ENCODE data around the gene FGD2. TPM values are rescaled to one million over a fixed set of nuclear protein-coding genes. Genes with fewer than 3 reads are reported as not detected.

Gene FGD2
- total RNA-seq, 2 experiments from 2014 or later: 1.2 TPM

- peak in 1 of 14 experiments; percentile 34 for DNase-seq
- Mint-ChIP-seq H3K4me1 (ENCODE audit: low read depth) (peaks cover 49% of the 10 kb centered on the region), H3K9me3 (no peaks in the 10 kb centered on the region), H3K36me3 (ENCODE audit: low read depth) (no peaks in the 10 kb centered on the region), H3K4me3 (no peak overlapping the region), H3K27me3 (no peaks in the 10 kb centered on the region), H3K27ac (peak overlapping the region; percentile 32)
- Histone ChIP-seq H3K27me3 (ENCODE audit: control insufficient read depth in 1 of 2, insufficient read depth in 2 of 2, low read length in 2 of 2) (no peaks in the 10 kb centered on the region), H3K4me1 (ENCODE audit: insufficient read depth, low read length) (peaks cover 52% of the 10 kb centered on the region), H3K36me3 (ENCODE audit: insufficient read depth, low read length) (no peaks in the 10 kb centered on the region), H3K4me3 (ENCODE audit: low read length) (no peak overlapping the region), H3K9me3 (ENCODE audit: control insufficient read depth in 1 of 2, insufficient read depth in 1 of 2, low read length in 2 of 2) (no peaks in the 10 kb centered on the region), H3K27ac (ENCODE audit: low read depth in 1 of 2, low read length in 2 of 2) (no peak overlapping the region)
- ATAC-seq (ENCODE audit: poor library complexity): no peak
- ChIA-PET POLR2A (interaction anchor here (1.0 to 10.2 kb wide), 12 partner anchors 24 to 187 kb away, joined by 3 to 164 read pairs (median 6); partner anchors contain the start of genes C6orf89, MTCH1 and PIM1), CTCF (interaction anchor here (0.8 to 9.0 kb wide), 12 partner anchors 9 to 293 kb away, joined by 3 to 205 read pairs (median 5); partner anchors contain the start of genes MTCH1 and PIM1)
- intact Hi-C loops (cut with DNase I, micrococcal nuclease): loop anchor here in 1 of 2 experiments (2.0 kb wide), 1 partner anchor 25 kb away; no protein-coding TSS in a partner anchor
- TF ChIP-seq, protein P1, sequence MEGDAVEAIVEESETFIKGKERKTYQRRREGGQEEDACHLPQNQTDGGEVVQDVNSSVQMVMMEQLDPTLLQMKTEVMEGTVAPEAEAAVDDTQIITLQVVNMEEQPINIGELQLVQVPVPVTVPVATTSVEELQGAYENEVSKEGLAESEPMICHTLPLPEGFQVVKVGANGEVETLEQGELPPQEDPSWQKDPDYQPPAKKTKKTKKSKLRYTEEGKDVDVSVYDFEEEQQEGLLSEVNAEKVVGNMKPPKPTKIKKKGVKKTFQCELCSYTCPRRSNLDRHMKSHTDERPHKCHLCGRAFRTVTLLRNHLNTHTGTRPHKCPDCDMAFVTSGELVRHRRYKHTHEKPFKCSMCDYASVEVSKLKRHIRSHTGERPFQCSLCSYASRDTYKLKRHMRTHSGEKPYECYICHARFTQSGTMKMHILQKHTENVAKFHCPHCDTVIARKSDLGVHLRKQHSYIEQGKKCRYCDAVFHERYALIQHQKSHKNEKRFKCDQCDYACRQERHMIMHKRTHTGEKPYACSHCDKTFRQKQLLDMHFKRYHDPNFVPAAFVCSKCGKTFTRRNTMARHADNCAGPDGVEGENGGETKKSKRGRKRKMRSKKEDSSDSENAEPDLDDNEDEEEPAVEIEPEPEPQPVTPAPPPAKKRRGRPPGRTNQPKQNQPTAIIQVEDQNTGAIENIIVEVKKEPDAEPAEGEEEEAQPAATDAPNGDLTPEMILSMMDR (IDR thresholded peaks at IDR 0.05): no peak
Observed at GRCh38 chr6:37022135-37022863, 16.8 kb downstream of the FGD2 start.

DNA sequence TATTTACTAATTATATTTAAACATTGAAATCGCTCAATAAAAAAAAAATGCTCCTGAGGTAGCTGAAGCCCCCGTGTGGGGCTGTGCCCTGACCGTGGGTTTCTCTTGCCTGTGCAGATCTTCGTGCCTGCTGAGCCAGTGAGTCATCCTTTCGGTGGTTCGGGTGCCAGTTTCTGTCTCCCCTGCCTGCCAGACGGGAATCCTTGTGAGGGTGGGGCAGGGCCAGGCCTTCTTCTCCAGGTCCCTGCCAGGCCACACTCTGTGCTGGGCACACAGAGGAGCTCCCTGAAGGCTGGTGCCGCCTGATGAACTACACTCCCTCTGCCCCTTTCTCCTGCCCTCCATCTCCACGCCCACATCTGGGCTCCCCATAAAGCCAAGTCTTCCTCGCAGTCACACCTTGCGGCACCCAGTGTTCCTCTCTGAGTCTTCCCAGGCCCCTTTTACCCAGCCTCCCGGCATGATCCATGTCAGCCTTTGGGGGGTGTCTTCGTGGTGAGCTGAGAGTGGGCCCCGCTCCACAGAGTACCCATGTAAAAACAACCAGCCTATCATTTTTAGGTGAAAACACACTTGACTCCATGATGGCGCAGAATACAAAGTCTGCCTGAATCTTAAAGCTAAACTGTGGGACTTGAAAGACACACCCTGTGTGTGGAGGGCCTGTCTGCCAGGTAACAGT lies 19.3 kb downstream of the FGD2 start:
- DNase-seq (peak in 3 of 14 experiments; percentile 33 to 46 (median 37)), ATAC-seq (ENCODE audit: poor library complexity) (no peak)
- ChIA-PET POLR2A (interaction anchor here (10.2 kb wide), 1 partner anchor 146 kb away, joined by 164 read pairs; the partner anchor contains the start of gene PIM1), CTCF (interaction anchor here (1.0 to 1.1 kb wide), 2 partner anchors 9 to 26 kb away, joined by 3 read pairs; no protein-coding TSS in a partner anchor)
- TF ChIP-seq, protein P1 (IDR thresholded peaks at IDR 0.05): no peak
- H3K27me3 Mint-ChIP-seq: no peaks in the 10 kb centered on the region
- no peak overlapping the region for H3K27ac Mint-ChIP-seq
- no peak overlapping the region for H3K4me3 Mint-ChIP-seq
- Histone ChIP-seq H3K36me3 (ENCODE audit: insufficient read depth, low read length) (no peaks in the 10 kb centered on the region), H3K27me3 (ENCODE audit: control insufficient read depth in 1 of 2, insufficient read depth in 2 of 2, low read length in 2 of 2) (no peaks in the 10 kb centered on the region), H3K4me1 (ENCODE audit: insufficient read depth, low read length) (peaks cover 41% of the 10 kb centered on the region), H3K4me3 (ENCODE audit: low read length) (no peak overlapping the region), H3K9me3 (ENCODE audit: control insufficient read depth in 1 of 2, insufficient read depth in 1 of 2, low read length in 2 of 2) (no peaks in the 10 kb centered on the region), H3K27ac (ENCODE audit: low read depth in 1 of 2, low read length in 2 of 2) (no peak overlapping the region)
- no peaks in the 10 kb centered on the region for H3K36me3 Mint-ChIP-seq (ENCODE audit: low read depth)
- H3K4me1 Mint-ChIP-seq (ENCODE audit: low read depth): peaks cover 27% of the 10 kb centered on the region
- no peaks in the 10 kb centered on the region for H3K9me3 Mint-ChIP-seq
- intact Hi-C loops (cut with DNase I, micrococcal nuclease): no loop called here

DNA sequence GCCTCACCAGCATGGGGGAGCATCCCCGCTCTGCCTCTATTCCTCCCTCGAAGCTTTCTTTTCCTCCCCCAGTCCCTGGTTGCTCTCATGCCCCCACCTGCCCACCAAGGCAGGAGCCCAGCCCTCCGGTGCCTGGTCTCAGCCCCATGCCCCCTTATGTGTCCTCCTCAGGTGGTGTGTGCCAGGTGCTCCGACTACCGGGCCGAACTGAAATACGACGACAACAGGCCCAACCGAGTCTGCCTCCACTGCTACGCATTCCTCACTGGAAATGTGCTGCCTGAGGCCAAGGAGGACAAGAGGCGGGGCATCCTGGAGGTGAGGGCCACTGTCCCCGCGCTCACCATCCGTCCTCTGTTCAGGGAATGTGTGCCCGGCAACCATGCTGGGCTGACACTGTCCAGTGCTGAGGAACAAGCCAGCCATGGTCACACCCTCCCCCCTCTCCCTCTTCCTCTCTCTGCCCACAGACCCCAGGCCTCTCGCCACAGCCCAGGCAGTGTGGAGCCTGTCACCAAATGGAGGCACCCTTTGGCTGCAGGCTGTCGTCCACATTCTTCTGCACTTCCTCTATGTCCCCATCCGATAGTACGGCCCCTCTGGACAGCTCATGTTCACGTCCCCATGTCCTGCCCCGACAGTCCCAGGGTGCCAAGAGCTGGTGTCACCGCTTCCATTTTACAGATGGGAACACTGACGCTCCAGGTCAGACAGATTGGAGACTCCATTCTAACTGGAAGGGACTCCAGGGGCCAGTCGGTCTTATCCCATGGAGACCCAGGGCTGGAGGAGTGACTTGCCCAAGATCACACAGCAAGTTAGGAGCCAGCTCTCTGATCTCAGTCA lies 20.4 kb downstream of the FGD2 start:
- intact Hi-C loops (cut with DNase I, micrococcal nuclease): no loop called here
- ATAC-seq (ENCODE audit: poor library complexity) (no peak), DNase-seq (peak in 1 of 14 experiments; percentile 15)
- no peak overlapping the region for H3K4me3 Mint-ChIP-seq
- peaks cover 3% of the 10 kb centered on the region for H3K9me3 Mint-ChIP-seq
- H3K27ac ChIP-seq (ENCODE audit: low read depth in 1 of 2, low read length in 2 of 2): no peak overlapping the region
- ChIA-PET POLR2A (interaction anchor here (10.2 kb wide), 1 partner anchor 145 kb away, joined by 164 read pairs; the partner anchor contains the start of gene PIM1), CTCF (interaction anchor here (1.0 to 1.1 kb wide), 2 partner anchors 10 to 25 kb away, joined by 3 read pairs; no protein-coding TSS in a partner anchor)
- no peaks in the 10 kb centered on the region for H3K36me3 Mint-ChIP-seq (ENCODE audit: low read depth)
- TF ChIP-seq, protein P1 (IDR thresholded peaks at IDR 0.05): no peak
- H3K9me3 ChIP-seq (ENCODE audit: control insufficient read depth in 1 of 2, insufficient read depth in 1 of 2, low read length in 2 of 2): no peaks in the 10 kb centered on the region
- no peak overlapping the region for H3K27ac Mint-ChIP-seq
- H3K27me3 Mint-ChIP-seq: no peaks in the 10 kb centered on the region
- H3K4me1 Mint-ChIP-seq (ENCODE audit: low read depth): peaks cover 26% of the 10 kb centered on the region
- H3K27me3 ChIP-seq (ENCODE audit: control insufficient read depth in 1 of 2, insufficient read depth in 2 of 2, low read length in 2 of 2): no peaks in the 10 kb centered on the region
- H3K4me3 ChIP-seq (ENCODE audit: low read length): no peak overlapping the region
- no peaks in the 10 kb centered on the region for H3K36me3 ChIP-seq (ENCODE audit: insufficient read depth, low read length)
- peaks cover 41% of the 10 kb centered on the region for H3K4me1 ChIP-seq (ENCODE audit: insufficient read depth, low read length)
